GM19328 (cell line): ENCODE measurements around the gene AGAP1.
"Not testable (repeated sequence)": the region's sequence is repeated elsewhere in the genome, so short reads cannot be mapped to it uniquely, and the experiment has no call there.

Experiments used
- ATAC-seq: cut with Tn5 transposase; IDR thresholded peaks from one replicate; pipeline ENCODE4 v1.9.1; 2021; ENCODE audit warnings: mild to moderate bottlenecking, moderate library complexity; ENCODE audit not compliant: unreplicated experiment

AGAP1 gene

GRCh38 chr2:236125541-236125940 lies 631.7 kb downstream of the AGAP1 start:
- no peak for ATAC-seq

GRCh38 chr2:236127010-236127409 lies 633.2 kb downstream of the AGAP1 start:
- no peak for ATAC-seq

DNA sequence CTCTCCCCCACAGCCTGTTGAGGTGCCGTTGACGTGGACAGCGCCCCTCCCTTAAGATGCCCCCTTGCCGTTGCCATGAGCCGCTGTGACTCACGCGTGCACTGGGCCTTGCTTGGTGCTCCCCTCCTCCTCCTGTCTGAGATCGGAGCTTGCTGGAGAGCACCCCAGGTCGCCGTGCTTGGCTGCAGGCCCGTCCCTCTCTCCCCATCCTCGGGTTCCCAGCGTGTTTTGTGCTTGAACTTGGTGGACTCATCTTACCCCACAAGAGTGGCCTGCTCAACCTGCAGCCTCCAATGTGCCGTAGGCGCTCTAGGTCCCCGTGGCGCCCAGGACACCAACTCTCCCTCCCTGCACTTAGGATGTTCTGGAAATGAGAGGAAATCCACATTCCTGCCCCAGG lies 634.5 kb downstream of the AGAP1 start:
- ATAC-seq, result no peak

DNA sequence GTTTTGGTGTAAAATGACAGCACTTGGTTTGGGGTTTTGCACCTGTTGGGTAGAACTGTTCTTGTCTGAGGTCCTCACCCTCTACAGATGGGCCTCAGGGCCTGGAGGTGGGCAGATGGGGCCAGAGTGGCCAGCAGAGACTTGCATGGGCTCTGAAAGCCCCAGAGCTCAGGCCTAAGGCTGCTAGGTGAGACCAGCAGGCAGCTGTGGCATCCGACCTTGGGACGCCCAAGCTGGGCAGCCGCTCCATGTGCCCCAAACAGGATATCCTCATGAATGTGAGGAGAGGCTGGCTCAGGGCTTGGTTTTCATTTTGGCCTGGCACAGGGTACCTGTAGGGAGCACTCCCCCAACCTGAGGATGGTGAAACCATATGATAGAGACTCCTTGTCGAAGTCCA lies 636.1 kb downstream of the AGAP1 start:
- no peak for ATAC-seq

DNA sequence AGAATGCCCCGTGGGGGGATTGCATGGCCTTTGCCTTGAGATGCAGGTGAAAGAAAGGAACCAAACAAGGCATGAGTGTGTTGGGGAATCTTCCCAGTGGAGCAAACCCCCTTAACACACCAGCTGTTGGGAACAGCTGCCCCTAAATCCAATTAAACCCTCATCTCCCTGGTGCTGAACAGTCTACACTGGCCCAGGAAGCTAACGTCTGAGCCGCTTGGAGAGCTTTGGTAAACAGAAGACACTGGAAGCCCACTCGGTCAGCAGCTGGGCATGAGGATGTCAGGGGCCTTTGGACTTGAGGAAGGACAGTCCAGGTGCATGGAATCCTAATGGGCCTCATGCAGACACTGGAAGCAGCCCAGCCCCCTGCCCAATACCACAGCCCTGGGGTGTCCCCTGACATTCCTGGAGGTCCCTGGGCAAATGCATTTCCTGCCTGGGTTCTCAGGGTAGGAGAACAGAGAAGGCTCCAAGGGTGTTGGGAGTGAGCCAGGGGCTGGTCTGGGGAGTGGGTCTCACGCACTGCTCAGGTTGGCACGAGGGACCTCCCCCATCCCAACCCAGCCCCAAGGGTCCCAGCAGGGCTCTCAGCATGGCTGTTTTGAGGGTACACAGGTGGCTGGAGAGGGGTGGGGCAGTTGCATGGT lies 636.6 kb downstream of the AGAP1 start:
- no peak for ATAC-seq

DNA sequence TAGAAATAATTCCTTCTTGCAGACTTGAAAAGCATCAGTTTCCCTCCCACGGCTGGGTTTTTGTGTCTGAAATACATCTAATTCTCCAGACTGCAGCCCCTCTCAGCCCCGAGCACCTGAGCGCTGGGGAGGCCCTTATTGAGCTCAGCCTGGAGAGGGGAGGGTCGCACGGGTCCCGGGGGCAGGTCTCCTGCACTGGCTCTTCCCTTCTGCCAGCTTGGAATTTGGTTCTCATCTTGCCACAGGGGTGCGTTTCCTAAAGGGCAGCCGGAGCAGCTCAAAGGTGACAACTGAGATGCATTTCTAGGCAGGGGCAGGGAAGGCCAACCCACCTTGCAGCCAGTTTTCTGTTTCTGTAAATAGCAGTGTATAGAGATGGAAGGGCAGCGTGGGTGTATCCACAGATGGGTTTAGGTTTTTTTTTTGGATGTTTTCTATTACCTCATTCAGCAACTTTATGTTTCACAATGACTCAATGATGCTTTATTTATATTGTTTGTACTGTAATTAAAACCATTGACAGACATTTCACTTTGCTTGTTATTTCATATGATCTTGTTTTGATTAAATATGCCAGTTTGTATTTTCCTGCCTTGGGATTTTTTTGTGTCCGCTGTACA lies 637.3 kb downstream of the AGAP1 start:
- no peak for ATAC-seq

DNA sequence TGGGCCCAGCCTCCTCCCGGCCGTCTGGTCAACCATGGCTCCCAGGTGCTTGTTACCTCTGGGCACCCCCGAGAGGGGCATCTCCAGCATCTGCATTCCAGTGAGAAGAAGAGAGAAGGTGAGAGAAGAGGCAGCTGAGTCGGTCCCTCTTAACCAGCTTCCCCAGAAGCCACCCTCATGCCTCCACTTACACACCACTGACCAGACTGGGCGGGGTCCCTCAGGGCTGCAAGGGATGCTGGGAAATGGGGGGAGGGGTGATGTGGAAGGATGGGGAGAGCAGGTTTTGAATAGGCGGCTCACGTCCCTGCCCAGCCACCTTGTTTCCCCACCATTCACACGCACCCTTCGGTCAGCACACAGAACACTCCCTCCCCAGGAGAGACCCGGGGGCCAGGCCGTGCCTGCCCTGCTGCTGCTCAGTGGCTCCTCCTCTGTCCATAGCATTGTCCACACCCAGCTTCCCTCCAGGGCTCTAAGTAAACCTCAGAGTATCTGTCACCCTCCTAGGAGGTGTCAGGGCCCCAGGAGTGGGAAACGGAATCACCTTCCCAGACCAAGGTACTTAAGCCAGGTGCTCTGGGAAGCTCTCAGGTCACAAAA lies 639.7 kb downstream of the AGAP1 start:
- no peak for ATAC-seq

- no peak for ATAC-seq
Observed at GRCh38 chr2:236136538-236136937, 642.7 kb downstream of the AGAP1 start.

DNA sequence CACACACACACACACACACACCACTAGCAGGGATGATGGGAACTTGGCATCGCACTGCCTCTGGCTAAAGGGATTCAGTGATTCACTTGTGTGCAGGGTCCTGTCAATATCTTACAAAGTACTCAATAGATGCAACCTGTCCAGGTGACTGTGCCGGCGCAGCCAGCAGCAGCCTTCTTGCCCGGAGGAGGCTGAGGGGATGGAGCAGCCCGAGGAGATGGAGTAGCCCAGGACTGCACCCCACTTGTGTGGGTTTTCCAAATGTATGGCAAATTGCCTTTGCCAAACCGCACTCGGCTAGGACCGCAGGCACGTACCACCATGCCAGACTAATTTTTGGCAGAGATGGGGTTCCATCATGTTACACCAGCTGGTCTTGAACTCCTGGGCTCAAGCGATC lies 643.2 kb downstream of the AGAP1 start:
- ATAC-seq, result no peak

GRCh38 chr2:236141616-236142015 lies 647.8 kb downstream of the AGAP1 start:
- not testable (repeated sequence) for ATAC-seq

GRCh38 chr2:236143811-236144210 lies 650.0 kb downstream of the AGAP1 start:
- no peak for ATAC-seq

DNA sequence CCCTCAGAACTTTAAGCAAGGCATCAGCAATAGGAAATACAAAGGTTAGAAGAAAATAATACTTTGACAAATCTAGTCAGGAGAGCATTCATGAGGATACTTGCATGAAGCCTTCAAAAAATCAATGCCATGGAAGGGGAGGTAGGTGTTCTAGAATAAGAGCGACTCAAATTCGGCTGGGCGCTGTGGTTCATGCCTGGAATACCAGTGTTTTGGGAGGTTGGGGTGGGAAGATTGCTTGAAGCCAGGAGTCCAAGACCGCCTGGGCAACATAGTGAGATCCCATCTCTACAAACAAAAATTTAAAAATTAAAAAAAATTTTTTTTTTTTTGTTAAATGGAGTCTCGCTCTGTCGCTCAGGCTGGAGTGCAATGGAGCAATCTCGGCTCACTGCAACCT lies 652.6 kb downstream of the AGAP1 start:
- no peak for ATAC-seq

DNA sequence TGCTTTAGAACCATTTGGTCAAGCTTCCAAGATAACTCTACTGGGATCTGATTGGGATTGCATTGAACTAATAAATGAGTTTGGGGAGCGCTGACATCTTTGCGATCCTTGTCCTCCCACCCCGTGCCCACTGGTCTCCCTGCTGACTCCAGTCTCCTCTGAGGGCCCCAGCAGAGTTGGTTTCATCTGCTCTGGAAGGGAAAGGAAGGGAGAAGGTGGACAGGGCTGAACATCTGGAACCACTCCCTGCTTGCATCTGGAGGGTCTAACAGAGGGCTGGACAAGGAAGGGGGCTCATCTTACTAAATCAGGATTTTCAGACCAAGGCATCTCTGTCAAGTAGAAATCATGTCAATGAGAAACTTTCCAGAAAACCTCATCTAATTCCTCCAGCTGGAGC lies 661.6 kb downstream of the AGAP1 start:
- no peak for ATAC-seq

- no peak for ATAC-seq
Observed at GRCh38 chr2:236156095-236156859, 662.4 kb downstream of the AGAP1 start.

DNA sequence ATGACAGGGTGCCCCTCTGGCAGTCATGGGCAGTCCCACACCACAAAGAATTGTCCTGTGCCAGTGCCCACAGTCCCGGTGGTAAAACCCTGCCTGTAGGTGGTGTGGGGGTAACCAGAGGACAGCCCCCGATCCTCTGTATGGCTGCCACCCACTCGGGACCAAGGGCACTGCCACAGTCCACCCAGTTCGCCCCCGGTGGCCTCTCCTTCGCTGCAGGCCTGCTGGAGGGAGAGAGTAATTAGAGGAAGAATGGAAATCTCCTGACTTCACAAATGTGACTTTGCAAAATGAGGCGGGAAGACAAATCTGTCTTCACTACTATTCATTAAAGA lies 663.0 kb downstream of the AGAP1 start:
- ATAC-seq, result no peak

DNA sequence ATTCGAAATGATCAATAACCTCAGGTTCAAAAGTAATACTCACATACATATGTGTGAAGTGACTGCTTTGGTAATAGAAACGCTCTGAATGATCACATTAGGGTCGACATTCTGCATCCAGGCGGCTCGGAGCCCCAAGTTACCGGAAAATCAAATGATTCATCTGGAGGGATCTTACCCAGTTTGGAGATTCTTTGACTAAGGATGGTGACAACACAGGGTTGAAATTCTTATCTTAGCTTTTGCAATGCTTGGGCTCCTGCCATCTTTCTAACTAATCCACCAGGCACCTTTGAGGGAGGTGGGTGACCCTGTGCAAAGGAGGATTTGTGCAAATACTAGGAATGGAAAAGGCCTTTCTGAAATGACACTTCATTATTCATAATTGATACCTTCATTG lies 663.5 kb downstream of the AGAP1 start:
- ATAC-seq, result no peak

GRCh38 chr2:236157815-236158498 lies 664.1 kb downstream of the AGAP1 start:
- no peak for ATAC-seq

DNA sequence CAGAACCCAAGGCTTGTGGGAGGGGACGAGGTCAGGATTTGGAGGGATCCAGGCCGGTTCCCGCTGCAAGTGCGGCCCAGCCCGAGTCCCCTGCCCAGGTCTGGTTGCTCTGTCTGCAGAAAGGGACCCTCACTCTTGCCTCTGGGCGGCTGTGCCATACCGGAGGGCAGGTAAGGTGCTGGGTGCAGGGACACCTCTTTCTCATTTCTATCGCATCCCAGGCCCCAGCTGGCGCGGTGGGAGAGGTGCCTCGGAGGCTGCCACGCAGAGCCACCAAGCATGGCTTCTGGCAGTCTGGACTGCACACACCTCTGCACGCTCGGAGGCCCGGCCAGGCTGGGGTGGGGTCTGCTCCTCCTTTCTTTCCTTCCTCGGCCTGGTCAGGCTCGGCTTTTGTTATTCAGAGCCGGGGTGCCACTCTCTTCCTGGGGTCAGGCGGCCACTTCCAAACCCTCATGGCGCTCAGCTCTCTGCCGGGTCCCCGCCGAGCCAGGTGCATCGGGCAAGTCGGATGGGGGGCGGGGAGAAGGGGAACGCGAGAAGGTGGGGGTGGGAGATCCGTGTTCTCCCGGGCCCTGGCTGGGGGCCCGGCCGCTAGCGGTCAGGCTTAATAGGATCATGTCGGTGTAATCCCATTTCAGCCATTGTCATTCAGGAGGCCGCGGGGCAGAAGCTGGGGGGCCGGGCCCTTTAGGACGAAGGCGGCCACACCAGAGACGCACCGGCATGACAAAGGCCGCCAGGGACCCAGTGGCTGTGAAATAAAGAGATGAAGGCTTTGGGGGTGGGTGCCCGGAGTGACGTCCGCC lies 665.3 kb downstream of the AGAP1 start:
- no peak for ATAC-seq

GRCh38 chr2:236159778-236160170 lies 665.9 kb downstream of the AGAP1 start:
- no peak for ATAC-seq

DNA sequence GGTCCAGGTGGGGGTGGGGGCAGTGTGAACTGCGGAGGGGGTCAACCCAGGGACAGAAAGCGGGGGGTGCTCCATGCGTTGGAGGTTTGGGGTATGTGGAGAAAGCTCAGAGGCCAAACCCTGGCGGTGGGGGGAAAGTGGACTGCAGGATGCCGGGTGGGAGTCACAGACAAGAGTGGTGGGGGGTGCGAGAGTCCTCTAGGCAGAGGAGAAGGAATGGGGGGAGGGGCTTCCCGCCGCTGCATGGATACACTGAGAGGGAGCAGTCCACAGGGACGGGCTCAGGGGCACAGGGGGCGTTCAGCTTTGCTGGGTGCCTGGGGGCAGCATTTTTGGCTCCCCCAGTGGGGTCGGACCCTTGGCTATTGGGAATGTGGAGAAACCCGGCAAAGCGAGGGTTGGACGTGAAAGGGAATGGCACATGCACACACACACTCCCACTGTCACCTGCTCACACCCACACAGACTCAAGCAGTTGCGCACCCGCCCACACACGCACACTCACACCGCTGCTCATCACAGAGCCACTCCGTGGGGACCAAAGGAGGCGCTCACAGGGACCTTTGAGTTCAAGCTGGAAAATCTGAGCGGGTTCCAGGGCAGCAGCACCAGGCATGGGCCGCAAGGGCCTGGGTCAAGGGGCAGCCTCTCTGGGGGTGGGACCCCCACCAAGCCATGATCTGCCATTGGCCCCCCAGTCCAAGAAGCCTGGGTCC lies 666.7 kb downstream of the AGAP1 start:
- no peak for ATAC-seq
